HG02588 (cell line): ENCODE results near the gene SBNO2.
A peak's percentile ranks its signal among the peaks of the same experiment; 100 is the strongest.

Experiments
- ATAC-seq: cut with Tn5 transposase; IDR thresholded peaks from one replicate; pipeline ENCODE4 v1.9.1; 2021; ENCODE audit warnings: mild to moderate bottlenecking, moderate library complexity; ENCODE audit not compliant: unreplicated experiment

The SBNO2 gene

GRCh38 chr19:1076951-1077350 is 97.1 kb downstream of the SBNO2 start:
- peak; percentile 41 for ATAC-seq

- ATAC-seq, result no peak
Measured at GRCh38 chr19:1076046-1076386, 98.1 kb downstream of the SBNO2 start.

- no peak for ATAC-seq
Measured at GRCh38 chr19:1074544-1075283, 99.4 kb downstream of the SBNO2 start.

- ATAC-seq, result no peak
Measured at GRCh38 chr19:1073956-1074517, 100.0 kb downstream of the SBNO2 start.

DNA sequence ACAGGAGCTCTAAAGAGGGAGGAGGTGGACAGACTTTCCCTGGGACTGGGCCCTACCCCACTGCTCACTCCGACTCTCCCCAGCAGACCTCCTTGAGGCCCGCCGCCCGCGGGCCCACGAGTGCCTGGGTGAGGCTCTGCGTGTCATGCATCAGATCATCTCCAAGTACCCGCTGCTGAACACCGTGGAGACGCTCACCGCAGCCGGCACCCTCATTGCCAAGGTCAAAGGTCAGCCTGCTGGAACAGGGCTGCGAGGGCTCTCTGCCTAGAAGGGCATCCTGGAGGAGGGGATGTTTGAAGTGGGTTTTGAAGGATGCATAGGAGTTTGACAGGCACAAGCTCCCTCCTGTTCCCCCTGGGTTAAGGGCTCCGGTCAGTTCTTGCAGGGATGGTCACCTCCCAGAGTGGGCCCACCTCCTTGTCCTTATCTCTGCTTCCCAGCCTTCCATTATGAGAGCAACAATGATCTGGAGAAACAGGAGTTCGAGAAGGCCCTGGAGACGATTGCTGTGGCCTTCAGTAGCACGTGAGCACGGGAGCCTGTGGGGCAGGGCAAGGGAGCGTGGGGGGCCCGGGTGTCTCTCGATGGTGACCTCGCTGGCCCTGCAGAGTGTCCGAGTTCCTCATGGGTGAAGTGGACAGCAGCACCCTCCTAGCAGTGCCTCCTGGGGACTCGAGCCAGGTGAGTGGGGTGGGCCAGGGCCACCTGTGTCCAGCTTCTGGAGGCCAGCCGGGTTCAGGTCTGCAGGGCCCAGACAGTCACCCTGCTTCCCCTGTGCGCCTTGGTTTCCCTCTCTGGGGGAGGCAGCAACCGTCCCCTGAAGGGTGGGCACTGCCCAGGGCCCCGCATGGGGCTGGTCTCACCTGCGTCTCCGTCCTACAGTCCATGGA is 100.8 kb downstream of the SBNO2 start:
- no peak for ATAC-seq

- no peak for ATAC-seq
Measured at GRCh38 chr19:1072371-1073015, 101.6 kb downstream of the SBNO2 start.

GRCh38 chr19:1070931-1071791 is 102.9 kb downstream of the SBNO2 start:
- no peak for ATAC-seq

- ATAC-seq, result no peak
Measured at GRCh38 chr19:1070576-1070930, 103.5 kb downstream of the SBNO2 start.

- ATAC-seq, result no peak
Measured at GRCh38 chr19:1069009-1069779, 104.9 kb downstream of the SBNO2 start.

GRCh38 chr19:1068009-1069001 is 105.8 kb downstream of the SBNO2 start:
- no peak for ATAC-seq

GRCh38 chr19:1067341-1067957 is 106.6 kb downstream of the SBNO2 start:
- no peak for ATAC-seq

- ATAC-seq, result no peak
Measured at GRCh38 chr19:1066748-1067340, 107.2 kb downstream of the SBNO2 start, which contains the start of gene ARHGAP45. ARHGAP45 (plus strand) TSS chr19:1067167; CDS start chr19:1067406, 239 bp downstream.

DNA sequence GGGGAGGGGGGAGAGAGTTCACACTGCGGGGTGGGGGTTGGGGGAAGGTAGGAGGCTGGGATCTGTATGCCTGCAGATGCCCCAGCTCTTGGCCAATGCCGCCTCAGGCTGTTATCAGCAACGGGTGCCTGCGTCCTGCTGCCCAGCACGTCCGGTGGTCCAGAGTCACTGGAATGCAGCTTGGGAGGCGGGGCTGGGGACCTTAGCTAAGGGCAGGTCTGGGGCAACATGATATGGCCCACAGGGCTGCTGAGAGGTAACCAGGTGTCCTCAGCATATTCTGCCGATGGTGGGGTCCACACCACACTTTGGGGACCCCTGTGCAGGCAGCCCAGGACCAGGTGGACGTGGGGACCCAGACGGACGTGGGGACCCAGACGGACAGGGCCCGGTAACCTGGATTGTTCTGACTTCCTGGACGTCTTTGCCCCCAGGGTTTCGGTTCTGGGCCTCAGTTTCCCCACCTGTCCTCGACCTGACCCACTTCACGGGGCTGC is 107.8 kb downstream of the SBNO2 start:
- ATAC-seq, result no peak

DNA sequence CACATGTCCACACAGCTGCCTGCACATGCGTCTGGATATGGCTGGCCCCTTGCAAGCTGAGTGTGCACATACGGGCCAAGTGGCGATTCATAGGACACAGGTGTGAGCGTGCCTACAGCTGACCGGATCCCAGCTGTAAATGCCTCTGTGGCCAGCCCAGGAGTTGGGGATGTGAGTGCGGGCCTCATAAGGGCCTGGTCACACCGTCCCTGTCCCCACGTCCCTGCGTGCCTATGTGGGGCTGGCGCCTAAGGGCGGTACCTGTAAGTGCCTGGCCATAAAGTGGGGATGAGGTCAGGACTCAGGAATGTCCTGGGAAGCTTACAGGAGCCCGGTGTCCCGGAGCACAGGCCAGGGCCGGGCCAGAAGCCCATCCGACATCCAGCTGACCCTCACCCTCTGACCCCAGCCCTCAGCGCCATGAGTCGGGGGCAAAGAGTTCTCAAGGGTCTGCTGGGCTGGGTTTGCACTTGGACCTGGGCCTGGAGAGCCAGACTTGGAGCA is 108.4 kb downstream of the SBNO2 start:
- no peak for ATAC-seq

- ATAC-seq, result no peak
Measured at GRCh38 chr19:1064661-1065605, 109.1 kb downstream of the SBNO2 start.
